Heart right ventricle (tissue), 16 donors: ENCODE results near the gene B4GALT2. TPM values are rescaled to one million over a fixed set of nuclear protein-coding genes. Genes with fewer than 3 reads are reported as not detected.

ENCODE experiments used
- ATAC-seq, 8 donors: fragments of 200-7000 bp; cut with Tn5 transposase; one replicate each; pipeline ENCODE4 v1.9.1; 2020; ENCODE audit warnings: mild to moderate bottlenecking in 8 of 8, moderate library complexity in 8 of 8, moderate number of reproducible peaks in 1 of 8
- DNase-seq, 2 donors: peaks; one replicate each; pipeline ENCODE4 v3.0.0-alpha.2; 2020
- H3K27ac ChIP-seq, 10 donors: fragments of 200-600 bp; sonication (generic) in 2 of 10; one replicate each; pipeline versions ENCODE4 v1.5.0 to v1.8.0; 2020 to 2022; ENCODE audit warnings: mild to moderate bottlenecking in 3 of 10
- H3K27me3 ChIP-seq, 7 donors: fragments of 200-600 bp; one replicate each; pipeline ENCODE4 v1.8.0; 2021 to 2022; ENCODE audit warnings: mild to moderate bottlenecking in 2 of 7
- H3K36me3 ChIP-seq, 9 donors: fragments of 200-600 bp; sonication (generic) in 1 of 9; one replicate each; pipeline versions ENCODE4 v1.5.0 to v1.8.0; 2020 to 2022; ENCODE audit warnings: mild to moderate bottlenecking in 2 of 9
- H3K4me1 ChIP-seq, 9 donors: fragments of 200-600 bp; sonication (generic) in 1 of 9; one replicate each; pipeline versions ENCODE4 v1.5.0 to v1.8.0; 2020 to 2022; ENCODE audit warnings: mild to moderate bottlenecking in 4 of 9
- H3K4me3 ChIP-seq, 10 donors: fragments of 200-600 bp; sonication (generic) in 2 of 10; one replicate each; pipeline versions ENCODE4 v1.5.0 to v1.8.0; 2020 to 2022; ENCODE audit warnings: mild to moderate bottlenecking in 7 of 10, moderate library complexity in 2 of 10
- H3K9me3 ChIP-seq, 11 donors: fragments of 200-600 bp in 10 of 11; sonication (generic) in 2 of 11; one replicate each; pipeline versions ENCODE4 v1.5.0 to v1.8.0; 2013 to 2022; ENCODE audit warnings: mild to moderate bottlenecking in 2 of 11, control low read depth in 1 of 11, moderate library complexity in 1 of 11
- CTCF ChIP-seq, 9 donors: fragments of 200-600 bp; sonication (generic) in 2 of 9; IDR thresholded peaks; one replicate each; pipeline versions ENCODE4 v1.5.0 to v1.8.0; 2021 to 2022; ENCODE audit warnings: antibody characterized with exemption in 9 of 9, mild to moderate bottlenecking in 5 of 9, moderate library complexity in 1 of 9
- WGBS, 2 donors: extraction: QIAGEN DNeasy Blood & Tissue Kit; methylation state at CpG; one replicate each; pipeline ENCODE4 v1.1.7; 2013; ENCODE audit warnings: inconsistent platforms in 1 of 2; 5-methylcytosine and 5-hydroxymethylcytosine counted together
- intact Hi-C, 10 donors: fragments of 100-400 bp; cut with DNase I; formaldehyde crosslinking; loops; one replicate each; pipeline versions ENCODE4 v1.11.1 to v1.14.2; 2022
- polyA plus RNA-seq, 2 donors: library from polyadenylated mRNA; stranded (reverse); fragments of 200-250 nt; gene quantifications; one replicate each; pipeline ENCODE4 v1.2.3, GENCODE V29; 2013
- total RNA-seq, 10 donors: library from RNA; stranded (reverse); fragmentation: NEBNext Ultra II Directional in 3 of 10; extraction: Animal tissue kit (Norgen Biotek cat#: 25700) in 3 of 10; gene quantifications; one replicate each; pipeline versions ENCODE4 v1.2.1 to v1.2.4, GENCODE V29; 2021 to 2023
- donor health status: Arrhythmogenic right ventricular cardiomyopathy.
- donor health status: ischemic (EF 13 %, LVEDD 7.1; RV severe dilation, severe dysfunction).
- donor health status: healthy with polysubstance abuse.
- donor health status: DM: no; HTN: yes; CAD: no.
- donor health status: DM: no; HTN: no; CAD: no.
- donor health status: ischemic (EF 25% LVEDD 6.9; RV normal size, moderate dysfunction).
- donor health status: ischemic (EF 25% LVEDD 5.7; RV mildly dilated, moderate dysfunction).
- donor health status: healthy.
- donor health status: DM: yes; HTN: yes; CAD: no.
- donor health status: Ischemic cardiomyopathy.
- donor health status: ischemic (EF 35%, LVEDD 5.7; RV mildly dilated, moderate dysfunction).
- donor health status: nonischemic (EF 11% LVEDD 7.7; RV severe dilation, severe dysfunction).
- donor health status: DM: yes; HTN: yes; CAD: no.
- donor health status: PGD.
- donor health status: ischemic (EF 29% LVEDD 5.4; RV normal size, mild dysfunction).
- donor health status: nonischemic (EF 23%, LVEDD 6.1; RV moderate dilation, normal function).

B4GALT2 gene
- total and polyA plus RNA-seq, 12 donors: 25.4 to 50.8 (median 38.6) TPM

GRCh38 chr1:44031252-44032169 lies 52.5 kb downstream of the B4GALT2 start, which contains the start of gene SLC6A9:
Gene SLC6A9, minus strand, starts transcription at chr1:44031462. Its CDS starts 7,185 bp downstream, at chr1:44024277.
- Histone ChIP-seq H3K27ac (peak within 1 kb of the TSS in 9 of 10 donors; percentile 65 to 89 (median 83)), H3K9me3 (no peaks in the 10 kb centered on the region), H3K27me3 (peaks cover 0 to 11% (median 0%) of the 10 kb centered on the region in 7 donors), H3K4me1 (peaks cover 12 to 54% (median 36%) of the 10 kb centered on the region in 9 donors), H3K36me3 (no peaks in the 10 kb centered on the region), H3K4me3 (peak within 1 kb of the TSS; percentile 68 to 97 (median 82))
- ATAC-seq (peak; percentile 5 to 30 (median 20)), DNase-seq (peak; percentile 41 to 58)
- no peak for TF ChIP-seq CTCF (IDR thresholded peaks at IDR 0.05)
- intact Hi-C loops: loop anchor here in 4 of 10 donors (2.0 to 10.0 kb wide), 4 partner anchors 27 to 269 kb away; no protein-coding TSS in a partner anchor
- 16 to 17% methylated on average over 40 of the region's 40 CpGs for WGBS, 2 donors

DNA sequence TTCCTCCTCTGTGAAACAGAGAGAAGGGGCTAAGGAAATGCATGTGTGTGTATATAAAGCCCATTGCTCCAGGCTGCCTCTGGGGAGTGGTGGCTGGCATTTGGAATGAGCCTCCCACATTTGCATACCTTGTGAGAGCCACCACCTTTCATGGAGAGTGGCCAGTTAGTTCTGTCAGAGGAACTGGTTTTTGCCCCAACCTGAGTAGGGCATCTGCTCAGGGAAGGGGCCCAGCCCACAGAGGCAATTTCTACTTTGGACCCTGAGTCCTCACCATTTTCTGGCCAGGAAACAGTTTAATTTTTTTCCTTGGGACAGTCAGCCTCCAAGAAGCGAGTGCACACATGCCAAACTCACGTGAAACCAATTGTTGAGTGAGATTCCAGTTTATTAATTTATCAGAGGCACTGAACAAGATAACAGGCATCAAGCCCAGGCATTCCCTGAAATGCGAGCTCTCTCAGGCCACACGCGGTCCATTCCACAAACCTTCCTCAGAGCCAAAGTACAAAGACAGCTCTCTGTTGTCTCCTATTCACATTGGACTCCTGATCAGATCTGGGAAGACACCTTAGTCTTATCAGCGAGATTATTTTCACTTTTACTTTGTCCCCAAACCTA lies 53.3 kb downstream of the B4GALT2 start:
- no peak for DNase-seq
- Histone ChIP-seq H3K27me3 (peaks cover 0 to 11% (median 0%) of the 10 kb centered on the region in 7 donors), H3K4me1 (peaks cover 12 to 60% (median 40%) of the 10 kb centered on the region in 9 donors), H3K9me3 (no peaks in the 10 kb centered on the region), H3K36me3 (no peaks in the 10 kb centered on the region), H3K4me3 (no peak overlapping the region), H3K27ac (peak overlapping the region in 2 of 10 donors; percentile 19 to 87)
- TF ChIP-seq CTCF (IDR thresholded peaks at IDR 0.05): no peak
- ATAC-seq: no peak
- intact Hi-C loops: loop anchor here in 3 of 10 donors (5.0 to 10.0 kb wide), 3 partner anchors 260 to 270 kb away; no protein-coding TSS in a partner anchor
- whole genome bisulfite sequencing, 2 donors: 58 to 65% methylated on average over 6 of the region's 6 CpGs

DNA sequence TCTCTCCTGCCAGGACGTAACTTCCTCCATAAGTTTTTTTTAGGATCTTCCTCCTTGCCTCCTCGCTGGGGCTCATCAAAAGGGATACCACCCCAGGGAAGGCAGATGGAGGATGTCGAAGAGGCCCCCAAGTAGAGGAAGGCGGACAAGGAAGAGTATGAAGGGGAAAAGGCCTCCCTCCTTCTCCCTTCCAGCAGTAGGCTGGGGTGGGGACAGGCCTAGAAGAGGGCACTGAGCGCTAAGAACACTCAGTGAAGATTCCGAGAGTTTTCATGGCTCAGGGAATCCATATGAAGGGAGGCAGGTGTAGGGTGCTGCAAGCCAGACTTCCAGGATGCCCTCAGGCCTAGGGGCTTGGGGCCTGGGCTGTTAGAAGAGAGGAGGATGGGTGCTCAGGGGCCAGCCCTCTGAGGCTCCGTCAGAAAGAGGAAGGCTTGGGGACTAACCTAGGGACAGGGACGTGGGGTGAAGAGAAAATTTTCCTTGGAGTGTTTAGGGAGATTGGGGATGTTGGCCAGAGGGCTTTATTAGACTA lies 54.1 kb downstream of the B4GALT2 start:
- intact Hi-C loops: loop anchor here in 3 of 10 donors (5.0 to 10.0 kb wide), 3 partner anchors 261 to 271 kb away; no protein-coding TSS in a partner anchor
- no peaks in the 10 kb centered on the region for H3K36me3 ChIP-seq
- DNase-seq: no peak
- H3K9me3 ChIP-seq: no peaks in the 10 kb centered on the region
- peak overlapping the region in 2 of 10 donors; percentile 1 to 26 for H3K27ac ChIP-seq
- peaks cover 0 to 11% (median 0%) of the 10 kb centered on the region in 7 donors for H3K27me3 ChIP-seq
- no peak overlapping the region for H3K4me3 ChIP-seq
- no peak for ATAC-seq
- 87 to 88% methylated on average over 8 of the region's 8 CpGs for WGBS, 2 donors
- H3K4me1 ChIP-seq: peaks cover 12 to 60% (median 40%) of the 10 kb centered on the region in 9 donors
- no peak for TF ChIP-seq CTCF (IDR thresholded peaks at IDR 0.05)

DNA sequence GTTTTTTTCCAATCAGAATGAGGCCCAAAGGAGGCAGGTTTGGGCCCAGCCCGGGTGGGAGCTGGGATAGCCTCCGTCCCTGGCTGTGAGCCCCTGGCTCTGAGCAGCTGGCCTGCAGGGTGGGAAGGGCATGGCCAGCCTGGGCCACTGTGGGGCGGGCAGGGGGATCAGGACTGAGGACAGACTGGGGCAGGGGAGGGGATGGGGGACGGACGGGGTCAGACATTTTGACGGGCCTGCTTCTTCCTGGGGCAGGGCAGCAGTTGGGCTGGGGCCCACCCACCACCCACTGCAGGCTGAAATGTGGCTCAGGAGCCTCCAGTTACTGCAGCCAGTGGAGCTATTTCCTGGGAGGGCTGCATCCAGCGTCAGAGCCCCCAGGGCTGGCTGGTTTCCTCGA lies 54.7 kb downstream of the B4GALT2 start:
- peak overlapping the region in 2 of 10 donors; percentile 1 to 26 for H3K27ac ChIP-seq
- DNase-seq (no peak), ATAC-seq (no peak)
- no peaks in the 10 kb centered on the region for H3K9me3 ChIP-seq
- no peaks in the 10 kb centered on the region for H3K36me3 ChIP-seq
- peaks cover 12 to 60% (median 40%) of the 10 kb centered on the region in 9 donors for H3K4me1 ChIP-seq
- H3K27me3 ChIP-seq: peaks cover 0 to 11% (median 0%) of the 10 kb centered on the region in 7 donors
- intact Hi-C loops: loop anchor here in 3 of 10 donors (5.0 to 10.0 kb wide), 3 partner anchors 261 to 271 kb away; no protein-coding TSS in a partner anchor
- TF ChIP-seq CTCF (IDR thresholded peaks at IDR 0.05): no peak
- H3K4me3 ChIP-seq: no peak overlapping the region
- WGBS, 2 donors: 73 to 80% methylated on average over 8 of the region's 8 CpGs
